OCI-LY7 (cell line): Measurements from ENCODE around the gene IL9R.
"Not testable (repeated sequence)": the region's sequence is repeated elsewhere in the genome, so short reads cannot be mapped to it uniquely, and the experiment has no call there.

Experiments
- EZH2phosphoT487 ChIP-seq: fragments of 200-600 bp; sonication (generic); IDR thresholded peaks from 2 replicates; pipeline ENCODE4 v1.6.1; 2018; ENCODE audit warnings: low read depth, borderline replicate concordance, mild to moderate bottlenecking, mixed run types, antibody characterized with exemption, low read length, moderate library complexity, mixed read lengths
- TF ChIP-seq, protein P1 (sequence below): fragments of 200-600 bp; sonication (generic); conservative IDR thresholded peaks from 2 replicates; pipeline ENCODE4 v1.5.1; 2014; ENCODE audit warnings: mild to moderate bottlenecking, antibody characterized with exemption, low read length, moderate library complexity, mixed read lengths

DNA sequence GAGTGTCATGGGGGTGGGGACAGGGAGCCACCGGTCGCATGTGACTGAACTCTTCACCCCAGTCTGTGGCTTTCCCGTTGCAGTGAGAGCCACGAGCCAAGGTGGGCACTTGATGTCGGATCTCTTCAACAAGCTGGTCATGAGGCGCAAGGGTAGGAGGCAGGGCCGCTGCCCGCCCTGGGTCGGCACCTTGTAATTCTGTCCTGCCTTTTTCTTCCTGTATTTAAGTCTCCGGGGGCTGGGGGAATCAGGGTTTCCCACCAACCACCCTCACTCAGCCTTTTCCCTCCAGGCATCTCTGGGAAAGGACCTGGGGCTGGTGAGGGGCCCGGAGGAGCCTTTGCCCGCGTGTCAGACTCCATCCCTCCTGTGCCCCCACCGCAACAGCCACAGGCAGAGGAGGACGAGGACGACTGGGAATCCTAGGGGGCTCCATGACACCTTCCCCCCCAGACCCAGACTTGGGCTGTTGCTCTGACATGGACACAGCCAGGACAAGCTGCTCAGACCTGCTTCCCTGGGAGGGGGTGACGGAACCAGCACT, 27.5 kb downstream of the IL9R start:
- TF ChIP-seq, protein P1, sequence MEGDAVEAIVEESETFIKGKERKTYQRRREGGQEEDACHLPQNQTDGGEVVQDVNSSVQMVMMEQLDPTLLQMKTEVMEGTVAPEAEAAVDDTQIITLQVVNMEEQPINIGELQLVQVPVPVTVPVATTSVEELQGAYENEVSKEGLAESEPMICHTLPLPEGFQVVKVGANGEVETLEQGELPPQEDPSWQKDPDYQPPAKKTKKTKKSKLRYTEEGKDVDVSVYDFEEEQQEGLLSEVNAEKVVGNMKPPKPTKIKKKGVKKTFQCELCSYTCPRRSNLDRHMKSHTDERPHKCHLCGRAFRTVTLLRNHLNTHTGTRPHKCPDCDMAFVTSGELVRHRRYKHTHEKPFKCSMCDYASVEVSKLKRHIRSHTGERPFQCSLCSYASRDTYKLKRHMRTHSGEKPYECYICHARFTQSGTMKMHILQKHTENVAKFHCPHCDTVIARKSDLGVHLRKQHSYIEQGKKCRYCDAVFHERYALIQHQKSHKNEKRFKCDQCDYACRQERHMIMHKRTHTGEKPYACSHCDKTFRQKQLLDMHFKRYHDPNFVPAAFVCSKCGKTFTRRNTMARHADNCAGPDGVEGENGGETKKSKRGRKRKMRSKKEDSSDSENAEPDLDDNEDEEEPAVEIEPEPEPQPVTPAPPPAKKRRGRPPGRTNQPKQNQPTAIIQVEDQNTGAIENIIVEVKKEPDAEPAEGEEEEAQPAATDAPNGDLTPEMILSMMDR = not testable (repeated sequence)
- not testable (repeated sequence) for TF ChIP-seq EZH2phosphoT487
